NCI-H2227 (cell line): ENCODE results near the gene SYT5.
A peak's percentile ranks its signal among the peaks of the same experiment; 100 is the strongest.
"Not testable (repeated sequence)": the region's sequence is repeated elsewhere in the genome, so short reads cannot be mapped to it uniquely, and the experiment has no call there.

ENCODE experiments used
- DNase-seq: peaks from one replicate; lab custom pipeline; 2025; ENCODE audit not compliant: unreplicated experiment; lab: John Stamatoyannopoulos, UW

Gene SYT5

GRCh38 chr19:55208880-55209692 lies 29.0 kb upstream of the SYT5 start, which contains the start of gene PTPRH:
PTPRH (minus strand) TSS chr19:55209501; CDS start chr19:55209433, 68 bp downstream.
- DNase-seq = no peak

- DNase-seq = peak; percentile 91
Observed at GRCh38 chr19:55206664-55207500, 26.8 kb upstream of the SYT5 start.

DNA sequence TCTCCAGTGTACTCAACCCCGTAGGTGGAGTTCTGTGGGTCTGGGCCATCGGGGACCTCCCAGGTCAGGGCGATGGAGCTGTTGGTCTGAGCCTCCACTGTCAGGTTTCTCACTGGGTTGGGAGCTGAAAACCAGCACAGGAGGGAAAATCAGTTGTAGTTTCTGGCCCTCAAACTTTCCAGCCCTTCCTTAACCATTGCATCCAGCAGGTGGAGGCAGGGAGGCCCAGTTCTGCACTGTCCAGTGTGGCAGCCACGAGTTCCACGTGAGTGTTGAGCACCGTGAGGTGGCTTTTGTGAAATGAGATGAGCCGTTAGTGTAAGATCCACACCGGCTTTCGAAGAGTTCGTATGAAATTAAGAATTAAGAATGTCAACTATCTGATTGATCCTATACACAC lies 22.1 kb upstream of the SYT5 start:
- not testable (repeated sequence) for DNase-seq

DNA sequence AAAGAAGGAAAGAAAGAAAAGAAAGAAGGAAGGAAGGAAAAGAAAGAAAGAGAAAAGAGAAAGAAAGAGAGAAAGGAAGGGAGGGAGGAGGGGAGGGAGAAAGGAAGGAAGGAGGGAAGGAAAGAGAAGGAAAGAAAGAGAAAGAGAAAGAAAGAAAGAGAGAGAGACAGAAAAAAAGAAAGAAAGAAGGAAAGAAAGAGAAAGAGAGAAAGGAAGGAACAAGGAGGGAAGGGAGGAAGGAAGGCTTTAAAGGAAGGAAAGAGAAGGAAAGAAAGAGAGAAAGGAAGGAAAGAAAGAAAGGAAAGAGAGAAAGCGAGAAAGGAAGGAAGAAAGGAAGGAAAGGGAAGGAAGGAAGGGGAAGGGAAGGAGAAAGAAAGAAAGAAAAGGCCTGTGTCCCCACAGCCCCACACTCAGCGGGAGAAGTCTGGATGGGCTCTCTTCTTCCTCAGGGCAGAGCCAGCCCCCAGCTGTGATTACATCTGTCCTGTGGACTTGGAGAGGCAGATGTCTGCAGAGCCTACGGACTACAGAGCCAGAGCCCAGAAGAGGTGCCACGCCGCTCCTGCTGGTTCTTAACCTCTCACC lies 19.6 kb upstream of the SYT5 start:
- no peak for DNase-seq

DNA sequence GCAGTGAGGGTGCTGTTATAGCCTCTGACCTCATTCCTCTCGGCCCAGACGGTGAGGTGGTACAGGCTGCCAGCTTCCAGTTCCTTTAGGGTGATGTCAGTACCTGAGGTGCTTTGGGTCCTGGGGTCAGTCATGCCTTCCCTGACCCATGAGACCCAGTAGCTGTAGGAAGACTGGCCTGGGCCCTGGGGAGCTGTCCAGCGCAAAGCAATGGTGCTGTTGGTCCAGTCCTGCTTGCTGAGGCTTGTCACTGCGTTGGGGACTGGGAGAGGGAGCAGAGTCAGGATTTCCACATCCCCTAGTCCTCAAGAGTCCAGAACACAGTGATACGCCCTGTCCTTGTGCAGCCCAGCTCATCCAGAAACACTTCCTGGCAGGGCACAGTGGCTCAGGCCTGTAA lies 18.6 kb upstream of the SYT5 start:
- DNase-seq = no peak

GRCh38 chr19:55197528-55197927 lies 17.4 kb upstream of the SYT5 start:
- peak; percentile 73 for DNase-seq

- DNase-seq = peak; percentile 49
Observed at GRCh38 chr19:55196803-55197202, 16.7 kb upstream of the SYT5 start.

GRCh38 chr19:55193481-55193880 lies 13.4 kb upstream of the SYT5 start:
- no peak for DNase-seq

- DNase-seq = no peak
Observed at GRCh38 chr19:55189403-55189835, 9.3 kb upstream of the SYT5 start.

DNA sequence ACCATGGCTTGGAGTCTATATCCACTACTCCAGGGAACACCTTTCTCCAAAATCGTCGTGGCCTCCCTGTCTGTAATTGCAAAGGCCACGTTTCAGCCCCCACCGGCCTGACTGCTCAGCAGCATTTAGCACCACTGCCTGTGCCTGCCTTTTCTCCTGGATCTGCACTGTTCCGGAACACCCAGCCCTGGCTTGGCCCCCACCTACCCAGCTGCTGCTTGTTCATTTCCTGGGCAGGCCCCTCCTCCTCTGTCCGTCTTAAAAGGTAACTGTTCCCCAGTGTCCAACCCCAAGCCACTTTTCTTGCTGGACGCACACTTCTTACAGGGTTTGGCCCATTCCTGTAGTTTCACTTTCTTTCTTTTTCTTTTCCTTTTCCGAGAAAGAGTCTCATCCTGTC lies 8.5 kb upstream of the SYT5 start:
- DNase-seq = no peak

- no peak for DNase-seq
Observed at GRCh38 chr19:55186080-55186479, 6.0 kb upstream of the SYT5 start.

DNA sequence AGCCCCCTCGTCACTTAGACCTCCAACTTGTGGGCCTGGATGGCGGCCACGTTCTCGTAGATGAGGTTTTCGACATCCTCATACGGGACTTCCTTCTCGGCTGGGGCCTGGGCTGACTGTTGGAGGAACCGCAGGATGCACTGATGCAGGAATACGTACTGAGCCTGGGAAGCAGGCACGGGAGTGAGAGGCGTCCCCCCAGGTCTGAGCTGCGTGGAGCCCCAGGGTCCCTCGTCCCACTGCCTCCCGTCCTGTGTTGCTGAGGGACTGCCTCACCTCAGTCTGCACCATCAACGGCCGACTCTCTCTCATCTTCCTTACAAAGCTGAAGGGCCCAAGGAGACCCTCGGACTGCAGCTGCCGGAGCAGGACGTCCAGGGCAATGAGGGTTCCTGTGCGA lies 1.7 kb upstream of the SYT5 start:
- DNase-seq = no peak

- DNase-seq = peak; percentile 99
Observed at GRCh38 chr19:55178781-55179599, 1.1 kb downstream of the SYT5 start.

- DNase-seq = peak; percentile 65
Observed at GRCh38 chr19:55176076-55176475, 4.0 kb downstream of the SYT5 start.

- peak; percentile 94 for DNase-seq
Observed at GRCh38 chr19:55175117-55175867, 4.8 kb downstream of the SYT5 start.

GRCh38 chr19:55174425-55175116 lies 5.5 kb downstream of the SYT5 start:
- DNase-seq = no peak

DNA sequence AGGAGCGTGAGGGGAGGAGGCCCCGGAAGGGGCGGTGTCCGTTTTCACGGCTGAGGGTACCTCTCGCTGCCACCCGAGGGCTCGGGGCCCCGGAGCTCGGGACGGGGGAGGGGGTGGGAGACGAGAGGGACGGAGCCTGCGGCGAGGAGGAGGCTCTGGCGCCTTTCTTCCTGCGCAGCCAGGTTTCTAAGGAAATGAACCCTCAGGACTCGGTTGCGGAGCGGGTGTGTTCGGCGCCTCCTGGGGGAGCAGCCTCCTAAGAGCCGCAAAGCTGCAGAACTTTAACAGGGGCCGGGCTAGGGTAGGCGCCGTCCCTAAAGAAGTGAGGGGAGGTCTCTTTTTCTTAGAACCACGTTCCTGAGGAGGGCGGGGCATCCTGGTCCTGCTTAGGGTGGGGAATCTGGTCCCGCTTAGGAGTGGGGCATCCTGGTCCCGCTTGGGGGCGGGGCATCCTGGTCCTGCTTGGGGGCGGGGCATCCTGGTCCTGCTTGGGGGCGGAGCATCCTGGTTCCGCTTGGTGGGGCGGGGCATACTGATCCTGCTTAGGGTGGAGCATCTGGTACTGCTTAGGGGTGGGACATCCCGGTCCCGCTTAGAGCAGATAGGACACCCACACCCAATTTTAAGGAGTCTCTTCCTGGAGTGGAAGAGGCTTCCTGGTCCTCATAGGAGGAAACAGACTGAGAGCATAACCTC lies 6.2 kb downstream of the SYT5 start:
- peak; percentile 97 for DNase-seq

GRCh38 chr19:55173186-55173713 lies 6.8 kb downstream of the SYT5 start:
- DNase-seq = no peak

- DNase-seq = peak; percentile 67
Observed at GRCh38 chr19:55172741-55173140, 7.3 kb downstream of the SYT5 start.
